Nephron progenitor cell (in vitro differentiated cells): ENCODE data around the gene AKAP8.

Experiments used
- DNase-seq: peaks from one replicate; pipeline ENCODE4 v3.0.0; 2021
- H3K27ac Mint-ChIP-seq: 2 replicates; pipeline ENCODE4 v1.8.0; 2021; ENCODE audit warnings: mild to moderate bottlenecking, moderate library complexity, mixed read lengths
- H3K27me3 Mint-ChIP-seq: 2 replicates; pipeline ENCODE4 v1.8.0; 2021; ENCODE audit warnings: mild to moderate bottlenecking, low read depth, mixed read lengths; ENCODE audit not compliant: poor library complexity
- H3K36me3 Mint-ChIP-seq: 2 replicates; pipeline ENCODE4 v1.8.0; 2021; ENCODE audit warnings: low read depth, mixed read lengths
- H3K4me1 Mint-ChIP-seq: 2 replicates; pipeline ENCODE4 v1.8.0; 2021; ENCODE audit warnings: mixed read lengths
- H3K4me3 Mint-ChIP-seq: 2 replicates; pipeline ENCODE4 v1.8.0; 2021; ENCODE audit warnings: mild to moderate bottlenecking, moderate library complexity, mixed read lengths
- H3K9me3 Mint-ChIP-seq: 2 replicates; pipeline ENCODE4 v1.8.0; 2021; ENCODE audit warnings: mild to moderate bottlenecking, moderate library complexity, mixed read lengths
- TF ChIP-seq, protein P1 (sequence below): fragments of 200-600 bp; sonication (generic); IDR thresholded peaks from 2 replicates; pipeline ENCODE4 v1.5.0; 2021; ENCODE audit warnings: antibody characterized with exemption

Gene AKAP8

GRCh38 chr19:15379083-15379998, at the start of gene AKAP8:
AKAP8 (minus strand) TSS chr19:15379787; CDS start chr19:15379731, 56 bp downstream.
- Mint-ChIP-seq H3K27ac (peak within 1 kb of the TSS; percentile 100), H3K27me3 (peaks cover 3% of the 10 kb centered on the region), H3K36me3 (peaks cover 19% of the 10 kb centered on the region), H3K9me3 (no peaks in the 10 kb centered on the region), H3K4me3 (peak within 1 kb of the TSS; percentile 89), H3K4me1 (peaks cover 47% of the 10 kb centered on the region)
- TF ChIP-seq, protein P1, sequence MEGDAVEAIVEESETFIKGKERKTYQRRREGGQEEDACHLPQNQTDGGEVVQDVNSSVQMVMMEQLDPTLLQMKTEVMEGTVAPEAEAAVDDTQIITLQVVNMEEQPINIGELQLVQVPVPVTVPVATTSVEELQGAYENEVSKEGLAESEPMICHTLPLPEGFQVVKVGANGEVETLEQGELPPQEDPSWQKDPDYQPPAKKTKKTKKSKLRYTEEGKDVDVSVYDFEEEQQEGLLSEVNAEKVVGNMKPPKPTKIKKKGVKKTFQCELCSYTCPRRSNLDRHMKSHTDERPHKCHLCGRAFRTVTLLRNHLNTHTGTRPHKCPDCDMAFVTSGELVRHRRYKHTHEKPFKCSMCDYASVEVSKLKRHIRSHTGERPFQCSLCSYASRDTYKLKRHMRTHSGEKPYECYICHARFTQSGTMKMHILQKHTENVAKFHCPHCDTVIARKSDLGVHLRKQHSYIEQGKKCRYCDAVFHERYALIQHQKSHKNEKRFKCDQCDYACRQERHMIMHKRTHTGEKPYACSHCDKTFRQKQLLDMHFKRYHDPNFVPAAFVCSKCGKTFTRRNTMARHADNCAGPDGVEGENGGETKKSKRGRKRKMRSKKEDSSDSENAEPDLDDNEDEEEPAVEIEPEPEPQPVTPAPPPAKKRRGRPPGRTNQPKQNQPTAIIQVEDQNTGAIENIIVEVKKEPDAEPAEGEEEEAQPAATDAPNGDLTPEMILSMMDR: no peak
- DNase-seq: peak; percentile 98

GRCh38 chr19:15427991-15428471, 48.4 kb upstream of the AKAP8 start:
- Mint-ChIP-seq H3K36me3 (peaks cover 46% of the 10 kb centered on the region), H3K4me3 (no peak overlapping the region), H3K27ac (no peak overlapping the region), H3K9me3 (peaks cover 15% of the 10 kb centered on the region), H3K4me1 (peaks cover 20% of the 10 kb centered on the region), H3K27me3 (peaks cover 5% of the 10 kb centered on the region)
- TF ChIP-seq, protein P1: no peak
- no peak for DNase-seq

DNA sequence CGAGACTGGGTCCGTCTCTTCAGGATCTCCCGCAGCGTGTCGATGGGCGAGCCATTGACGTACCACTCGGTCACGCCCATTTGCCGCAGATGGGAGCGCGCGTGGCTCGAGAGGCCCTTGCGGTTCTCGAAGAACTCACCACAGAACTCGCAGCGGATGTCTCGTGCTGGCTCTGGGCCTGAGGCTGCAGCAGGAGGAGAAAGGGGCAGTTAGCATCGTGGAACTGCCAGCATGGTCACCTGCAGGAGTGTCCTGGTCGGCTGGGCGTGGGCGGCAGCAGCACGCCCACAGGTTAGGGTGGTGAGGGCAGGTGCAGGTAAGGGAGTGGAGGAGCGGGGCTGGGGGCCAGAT, 47.7 kb upstream of the AKAP8 start:
- peaks cover 22% of the 10 kb centered on the region for H3K9me3 Mint-ChIP-seq
- DNase-seq: no peak
- H3K27me3 Mint-ChIP-seq: peaks cover 9% of the 10 kb centered on the region
- no peak overlapping the region for H3K27ac Mint-ChIP-seq
- H3K36me3 Mint-ChIP-seq: peaks cover 53% of the 10 kb centered on the region
- TF ChIP-seq, protein P1: no peak
- no peak overlapping the region for H3K4me3 Mint-ChIP-seq
- peaks cover 18% of the 10 kb centered on the region for H3K4me1 Mint-ChIP-seq

GRCh38 chr19:15426485-15427349, 47.1 kb upstream of the AKAP8 start:
- Mint-ChIP-seq H3K4me1 (peaks cover 16% of the 10 kb centered on the region), H3K9me3 (peaks cover 23% of the 10 kb centered on the region), H3K36me3 (peaks cover 58% of the 10 kb centered on the region), H3K27ac (no peak overlapping the region), H3K4me3 (no peak overlapping the region), H3K27me3 (peaks cover 7% of the 10 kb centered on the region)
- TF ChIP-seq, protein P1: no peak
- no peak for DNase-seq

DNA sequence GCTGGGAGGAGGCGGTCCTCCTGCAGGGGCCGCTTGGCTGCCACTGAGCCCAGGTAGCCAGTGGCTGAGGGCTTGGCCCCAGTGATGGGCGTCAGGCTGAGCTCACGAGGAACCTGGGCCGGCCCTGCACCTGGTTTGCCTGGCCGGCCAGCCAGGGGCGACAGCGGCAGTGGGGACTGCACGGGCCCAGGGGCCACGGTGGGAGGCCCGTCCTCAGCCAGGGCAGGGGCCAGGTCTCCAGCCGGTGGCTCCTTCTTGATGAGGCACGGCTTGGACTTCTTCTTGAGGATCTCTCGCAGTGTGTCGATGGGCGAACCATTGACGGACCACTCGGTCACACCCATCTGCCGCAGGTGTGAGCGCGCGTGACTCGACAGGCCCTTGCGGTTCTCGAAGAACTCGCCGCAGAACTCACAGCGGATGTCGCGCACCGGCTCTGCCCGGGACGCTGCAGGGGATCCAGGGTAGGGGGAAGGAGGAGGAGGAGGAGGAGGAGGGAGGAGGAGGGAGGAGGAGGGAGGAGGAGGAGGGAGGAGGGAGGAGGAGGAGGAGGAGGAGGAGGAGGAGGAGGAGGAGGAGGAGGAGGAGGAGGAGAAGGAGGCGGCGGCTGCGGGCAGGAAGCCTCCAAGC, 45.8 kb upstream of the AKAP8 start:
- no peak for DNase-seq
- peaks cover 23% of the 10 kb centered on the region for H3K9me3 Mint-ChIP-seq
- TF ChIP-seq, protein P1: no peak
- no peak overlapping the region for H3K4me3 Mint-ChIP-seq
- peaks cover 3% of the 10 kb centered on the region for H3K4me1 Mint-ChIP-seq
- H3K36me3 Mint-ChIP-seq: peaks cover 56% of the 10 kb centered on the region
- peaks cover 5% of the 10 kb centered on the region for H3K27me3 Mint-ChIP-seq
- no peak overlapping the region for H3K27ac Mint-ChIP-seq
